Measurements from ENCODE around the gene ZNF431. TPM values are rescaled to one million over a fixed set of nuclear protein-coding genes. Genes with fewer than 3 reads are reported as not detected.

Gene ZNF431
- total RNA-seq, 4 donors from 2014 or later, result 6.5 to 12.5 (median 9.9) TPM

- no peak for ATAC-seq
- Histone ChIP-seq H3K36me3 (peaks cover 0 to 78% of the 10 kb centered on the region in 2 donors), H3K4me1 (peaks cover 0 to 11% (median 0%) of the 10 kb centered on the region in 3 donors), H3K4me3 (no peak overlapping the region), H3K27me3 (no peaks in the 10 kb centered on the region), H3K27ac (no peak overlapping the region), H3K9me3 (no peaks in the 10 kb centered on the region)
- TF ChIP-seq CTCF (IDR thresholded peaks at IDR 0.05), result no peak
- no peak for TF ChIP-seq EP300 (IDR thresholded peaks at IDR 0.05)
- no peak for TF ChIP-seq POLR2A (IDR thresholded peaks at IDR 0.05)
- no peak for TF ChIP-seq POLR2AphosphoS5 (IDR thresholded peaks at IDR 0.05)
Observed at GRCh38 chr19:21148681-21149080, 6.8 kb downstream of the ZNF431 start.

GRCh38 chr19:21149877-21150276 lies 8.0 kb downstream of the ZNF431 start:
- H3K27ac ChIP-seq, result no peak overlapping the region
- no peaks in the 10 kb centered on the region for H3K9me3 ChIP-seq
- no peaks in the 10 kb centered on the region for H3K27me3 ChIP-seq
- 93 to 95% methylated on average over 4 to 6 of the region's 6 CpGs for WGBS, 2 donors (ENCODE audit: low coverage in 1 of 2)
- peaks cover 0 to 11% (median 0%) of the 10 kb centered on the region in 3 donors for H3K4me1 ChIP-seq
- peaks cover 0 to 68% of the 10 kb centered on the region in 2 donors for H3K36me3 ChIP-seq
- H3K4me3 ChIP-seq, result no peak overlapping the region
- TF ChIP-seq POLR2AphosphoS5 (IDR thresholded peaks at IDR 0.05), result no peak
- no peak for TF ChIP-seq CTCF (IDR thresholded peaks at IDR 0.05)
- TF ChIP-seq POLR2A (IDR thresholded peaks at IDR 0.05), result no peak
- no peak for TF ChIP-seq EP300 (IDR thresholded peaks at IDR 0.05)
- ATAC-seq, result no peak

- TF ChIP-seq POLR2A (IDR thresholded peaks at IDR 0.05) (no peak), EP300 (IDR thresholded peaks at IDR 0.05) (no peak)
- Histone ChIP-seq H3K4me1 (peaks cover 0 to 11% (median 0%) of the 10 kb centered on the region in 3 donors), H3K4me3 (no peak overlapping the region), H3K9me3 (no peaks in the 10 kb centered on the region), H3K27me3 (no peaks in the 10 kb centered on the region), H3K36me3 (peaks cover 0 to 59% of the 10 kb centered on the region in 2 donors), H3K27ac (no peak overlapping the region)
- no peak for ATAC-seq
- 88 to 100% methylated on average over 1 of the region's 1 CpG for WGBS, 2 donors (ENCODE audit: low coverage in 1 of 2)
Observed at GRCh38 chr19:21151460-21151859, 9.6 kb downstream of the ZNF431 start.

- TF ChIP-seq POLR2A (IDR thresholded peaks at IDR 0.05) (no peak), CTCF (IDR thresholded peaks at IDR 0.05) (no peak), EP300 (IDR thresholded peaks at IDR 0.05) (no peak), POLR2AphosphoS5 (IDR thresholded peaks at IDR 0.05) (no peak)
- no peak overlapping the region for H3K27ac ChIP-seq
- ATAC-seq, result no peak
- 71 to 80% methylated on average over 1 of the region's 1 CpG for WGBS, 2 donors (ENCODE audit: low coverage in 1 of 2)
- H3K9me3 ChIP-seq, result no peaks in the 10 kb centered on the region
- no peaks in the 10 kb centered on the region for H3K27me3 ChIP-seq
- H3K4me1 ChIP-seq, result peaks cover 0 to 9% (median 0%) of the 10 kb centered on the region in 3 donors
- H3K36me3 ChIP-seq, result peaks cover 0 to 16% of the 10 kb centered on the region in 2 donors
- no peak overlapping the region for H3K4me3 ChIP-seq
Observed at GRCh38 chr19:21158523-21159135, 16.8 kb downstream of the ZNF431 start.

- Histone ChIP-seq H3K9me3 (no peaks in the 10 kb centered on the region), H3K27ac (no peak overlapping the region), H3K4me3 (no peak overlapping the region), H3K4me1 (no peaks in the 10 kb centered on the region), H3K27me3 (no peaks in the 10 kb centered on the region), H3K36me3 (peaks cover 0 to 51% of the 10 kb centered on the region in 2 donors)
- WGBS, 2 donors (ENCODE audit: low coverage in 1 of 2), result 94% methylated on average over 4 of the region's 5 CpGs; no CpG with 5 or more reads in 1 of the 2 donors
- no peak for ATAC-seq
- TF ChIP-seq EP300 (IDR thresholded peaks at IDR 0.05), result no peak
- no peak for TF ChIP-seq POLR2A (IDR thresholded peaks at IDR 0.05)
- TF ChIP-seq POLR2AphosphoS5 (IDR thresholded peaks at IDR 0.05), result no peak
- no peak for TF ChIP-seq CTCF (IDR thresholded peaks at IDR 0.05)
Observed at GRCh38 chr19:21164541-21164940, 22.7 kb downstream of the ZNF431 start.

Data from gastroesophageal sphincter (tissue), 4 donors.